ENCODE measurements around the gene FMN1.

DNA sequence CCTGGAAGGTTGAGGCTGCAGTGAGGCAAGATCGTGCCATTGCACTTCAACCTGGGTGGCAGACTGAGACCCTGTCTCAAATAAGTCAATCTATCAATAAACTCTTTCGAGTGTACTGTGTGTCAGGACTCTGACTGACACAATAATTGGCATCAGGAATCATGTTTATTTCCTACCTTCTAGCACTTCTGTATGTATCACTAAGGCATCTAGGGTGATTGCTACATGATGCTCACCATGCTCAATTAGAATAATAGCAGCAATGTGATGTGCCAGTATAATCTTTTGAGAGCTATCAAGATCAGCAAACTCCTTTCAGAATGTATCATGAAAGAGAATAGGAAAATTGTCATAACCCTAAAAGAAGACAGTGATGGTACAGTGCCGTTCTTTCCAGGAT, 95.3 kb downstream of the FMN1 start:
- TF ChIP-seq, protein P1, sequence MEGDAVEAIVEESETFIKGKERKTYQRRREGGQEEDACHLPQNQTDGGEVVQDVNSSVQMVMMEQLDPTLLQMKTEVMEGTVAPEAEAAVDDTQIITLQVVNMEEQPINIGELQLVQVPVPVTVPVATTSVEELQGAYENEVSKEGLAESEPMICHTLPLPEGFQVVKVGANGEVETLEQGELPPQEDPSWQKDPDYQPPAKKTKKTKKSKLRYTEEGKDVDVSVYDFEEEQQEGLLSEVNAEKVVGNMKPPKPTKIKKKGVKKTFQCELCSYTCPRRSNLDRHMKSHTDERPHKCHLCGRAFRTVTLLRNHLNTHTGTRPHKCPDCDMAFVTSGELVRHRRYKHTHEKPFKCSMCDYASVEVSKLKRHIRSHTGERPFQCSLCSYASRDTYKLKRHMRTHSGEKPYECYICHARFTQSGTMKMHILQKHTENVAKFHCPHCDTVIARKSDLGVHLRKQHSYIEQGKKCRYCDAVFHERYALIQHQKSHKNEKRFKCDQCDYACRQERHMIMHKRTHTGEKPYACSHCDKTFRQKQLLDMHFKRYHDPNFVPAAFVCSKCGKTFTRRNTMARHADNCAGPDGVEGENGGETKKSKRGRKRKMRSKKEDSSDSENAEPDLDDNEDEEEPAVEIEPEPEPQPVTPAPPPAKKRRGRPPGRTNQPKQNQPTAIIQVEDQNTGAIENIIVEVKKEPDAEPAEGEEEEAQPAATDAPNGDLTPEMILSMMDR (IDR thresholded peaks at IDR 0.05): no peak
- no peak for TF ChIP-seq POLR2A (IDR thresholded peaks at IDR 0.05)

All from esophagus squamous epithelium (tissue), 4 donors.